Ovary (tissue), 3 donors: Measurements from ENCODE around the gene RPL19.
A peak's percentile ranks its signal among the peaks of the same experiment; 100 is the strongest.

Source experiments
- CTCF ChIP-seq, 3 donors: fragments of 450-650 bp in 2 of 3; fragments of 200-600 bp in 1 of 3; IDR thresholded peaks; one replicate each; pipeline versions ENCODE4 v1.5.1 to v1.8.0; 2016 to 2022; ENCODE audit warnings: antibody characterized with exemption in 3 of 3, mild to moderate bottlenecking in 1 of 3
- EP300 ChIP-seq: sonication (generic); formaldehyde crosslinking; IDR thresholded peaks from one replicate; pipeline ENCODE4 v1.6.1; 2017; ENCODE audit warnings: antibody characterized with exemption
- POLR2A ChIP-seq: fragments of 450-650 bp; IDR thresholded peaks from one replicate; pipeline ENCODE4 v1.6.1; 2017; ENCODE audit warnings: antibody characterized with exemption, mild to moderate bottlenecking, moderate library complexity
- donor health status: DM: no; HTN: no; CAD: no.

GRCh38 chr17:39244600-39245570 is 44.8 kb downstream of the RPL19 start:
- TF ChIP-seq CTCF (IDR thresholded peaks at IDR 0.05) (peak; percentile 76 to 89 (median 88)), POLR2A (no peak), EP300 (no peak)
